DMS153 treated with DMSO at 0.1 percent for 48 hours (cell line): ENCODE data around the gene MAPK11.

Source experiments
- DNase-seq: peaks from one replicate; lab custom pipeline; 2025; ENCODE audit not compliant: unreplicated experiment; lab: John Stamatoyannopoulos, UW

MAPK11 gene

GRCh38 chr22:50227579-50228215 lies 42.5 kb downstream of the MAPK11 start:
- no peak for DNase-seq

DNA sequence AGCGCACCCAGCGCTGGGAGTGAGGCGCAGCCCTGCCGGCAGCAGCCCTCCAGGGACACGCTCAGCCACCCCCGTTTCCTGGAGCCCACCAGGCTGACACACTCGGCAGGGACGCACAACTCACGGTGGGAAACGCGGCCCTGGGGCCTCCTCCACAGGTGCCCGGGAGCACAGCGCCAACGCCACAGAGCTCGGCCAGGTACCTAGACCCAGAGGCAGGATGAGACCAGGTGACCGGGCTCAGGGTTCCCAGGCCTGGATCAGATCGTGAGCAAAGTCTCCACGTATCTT lies 43.4 kb downstream of the MAPK11 start:
- DNase-seq, result no peak

- no peak for DNase-seq
These were observed 43.9 kb downstream of the MAPK11 start for GRCh38 chr22:50226063-50226874.

DNA sequence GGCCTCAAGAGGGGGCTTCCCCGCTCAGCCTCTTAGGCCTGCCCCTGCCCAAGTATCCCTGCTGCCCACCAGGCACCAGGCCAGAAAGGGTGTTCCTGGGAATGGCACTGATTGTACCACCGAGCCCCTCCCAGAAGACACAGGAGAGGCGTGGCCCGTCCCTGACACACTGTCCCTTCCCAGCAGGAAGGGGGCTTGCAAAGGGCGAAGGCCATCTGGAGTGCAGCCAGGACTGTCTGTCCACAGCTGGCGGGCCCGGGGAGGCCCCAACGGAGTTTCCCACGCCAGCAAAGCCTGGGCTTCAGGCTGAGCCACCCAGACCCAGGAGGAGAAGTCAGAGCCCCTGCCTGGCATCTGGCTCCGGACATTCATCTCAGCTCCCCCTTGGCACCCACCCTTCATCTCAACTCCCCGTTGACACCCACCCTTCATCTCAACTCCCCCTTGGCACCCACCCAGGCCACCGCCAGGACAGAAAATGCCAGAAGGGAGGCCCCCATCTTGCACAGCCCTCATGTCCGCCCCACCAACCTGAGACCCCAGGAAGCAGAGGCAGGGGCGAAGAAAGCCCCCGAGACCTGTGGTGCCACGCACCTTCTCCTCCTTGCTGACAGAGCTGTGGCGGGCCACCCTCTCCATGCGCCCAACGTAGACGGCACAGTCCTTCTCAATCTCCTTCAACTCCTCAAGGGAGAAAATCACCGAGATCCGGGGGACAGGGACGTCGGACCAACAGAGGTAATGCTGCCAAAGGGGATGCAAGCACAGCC lies 44.8 kb downstream of the MAPK11 start:
- no peak for DNase-seq

GRCh38 chr22:50224071-50224470 lies 46.1 kb downstream of the MAPK11 start:
- DNase-seq, result no peak

- no peak for DNase-seq
These were observed 47.7 kb downstream of the MAPK11 start for GRCh38 chr22:50222508-50222907.

GRCh38 chr22:50221410-50222300 lies 48.5 kb downstream of the MAPK11 start:
- DNase-seq, result no peak

DNA sequence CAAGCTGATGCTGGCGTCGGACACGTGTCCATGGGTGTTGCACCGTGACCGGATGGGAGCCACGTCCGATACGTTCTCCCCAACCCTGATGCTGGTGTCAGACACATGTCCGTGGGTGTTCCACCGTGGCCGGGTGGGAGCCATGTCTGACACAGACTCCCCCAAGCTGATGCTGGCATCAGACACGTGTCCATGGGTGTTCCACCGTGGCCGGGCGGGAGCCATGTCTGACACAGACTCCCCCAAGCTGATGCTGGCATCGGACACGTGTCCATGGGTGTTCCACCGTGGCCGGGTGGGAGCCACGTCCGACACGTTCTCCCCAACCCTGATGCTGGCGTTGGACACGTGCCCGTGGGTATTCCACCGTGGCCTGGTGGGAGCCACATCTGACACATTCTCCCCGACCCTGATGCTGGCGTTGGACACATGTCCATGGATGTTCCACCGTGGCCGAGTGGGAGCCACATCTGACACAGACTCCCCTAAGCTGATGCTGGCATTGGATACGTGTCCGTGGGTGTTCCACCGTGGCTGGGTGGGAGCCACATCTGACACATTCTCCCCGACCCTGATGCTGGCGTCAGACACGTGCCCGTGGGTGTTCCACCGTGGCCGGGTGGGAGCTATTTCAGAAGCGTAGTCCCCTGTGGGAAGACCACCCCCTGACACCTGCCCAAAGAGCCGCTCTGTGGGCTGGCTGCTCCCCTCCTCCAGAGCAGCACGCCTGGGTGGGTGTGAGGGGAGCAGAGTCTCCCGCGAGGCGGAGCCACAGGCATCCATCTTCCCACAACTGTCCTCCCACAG lies 49.4 kb downstream of the MAPK11 start:
- no peak for DNase-seq

DNA sequence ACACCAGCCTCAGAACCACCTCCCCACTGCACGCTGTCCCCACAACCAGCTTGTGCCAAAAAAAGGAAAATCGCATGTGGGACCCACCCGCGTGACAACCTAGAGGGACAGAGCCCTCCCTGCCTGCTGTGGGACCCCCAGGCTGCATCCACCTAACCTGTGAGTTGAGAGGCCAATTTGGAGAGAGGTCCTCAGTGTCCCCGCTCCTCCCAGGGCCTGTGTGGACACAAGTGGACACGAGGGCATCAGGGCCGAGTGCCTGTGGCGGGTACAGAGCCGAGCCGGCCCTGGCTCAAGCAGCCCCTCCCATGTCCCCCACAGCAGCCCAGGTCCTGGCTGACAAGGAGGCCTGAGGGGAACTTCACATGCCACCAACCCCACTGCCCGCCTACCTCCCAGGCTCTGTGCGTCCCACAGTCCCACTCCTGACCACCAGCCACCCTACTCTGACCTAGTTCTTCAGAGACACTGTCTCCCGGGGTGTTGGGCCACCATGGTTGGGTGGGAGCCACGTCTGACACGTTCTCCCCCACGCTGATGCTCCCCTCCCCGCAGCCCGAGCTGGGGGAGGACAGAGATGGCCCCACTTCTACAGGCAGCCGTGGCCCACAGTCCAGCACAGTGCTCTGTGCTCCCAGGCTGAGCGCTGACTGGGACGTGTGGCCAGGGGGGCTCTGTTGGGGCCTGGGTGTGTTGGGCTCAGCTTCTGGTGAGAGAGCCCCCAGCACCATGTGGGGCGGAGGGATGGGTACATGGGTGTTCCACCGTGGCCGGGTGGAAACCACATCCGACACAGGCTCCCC lies 50.2 kb downstream of the MAPK11 start:
- no peak for DNase-seq

DNA sequence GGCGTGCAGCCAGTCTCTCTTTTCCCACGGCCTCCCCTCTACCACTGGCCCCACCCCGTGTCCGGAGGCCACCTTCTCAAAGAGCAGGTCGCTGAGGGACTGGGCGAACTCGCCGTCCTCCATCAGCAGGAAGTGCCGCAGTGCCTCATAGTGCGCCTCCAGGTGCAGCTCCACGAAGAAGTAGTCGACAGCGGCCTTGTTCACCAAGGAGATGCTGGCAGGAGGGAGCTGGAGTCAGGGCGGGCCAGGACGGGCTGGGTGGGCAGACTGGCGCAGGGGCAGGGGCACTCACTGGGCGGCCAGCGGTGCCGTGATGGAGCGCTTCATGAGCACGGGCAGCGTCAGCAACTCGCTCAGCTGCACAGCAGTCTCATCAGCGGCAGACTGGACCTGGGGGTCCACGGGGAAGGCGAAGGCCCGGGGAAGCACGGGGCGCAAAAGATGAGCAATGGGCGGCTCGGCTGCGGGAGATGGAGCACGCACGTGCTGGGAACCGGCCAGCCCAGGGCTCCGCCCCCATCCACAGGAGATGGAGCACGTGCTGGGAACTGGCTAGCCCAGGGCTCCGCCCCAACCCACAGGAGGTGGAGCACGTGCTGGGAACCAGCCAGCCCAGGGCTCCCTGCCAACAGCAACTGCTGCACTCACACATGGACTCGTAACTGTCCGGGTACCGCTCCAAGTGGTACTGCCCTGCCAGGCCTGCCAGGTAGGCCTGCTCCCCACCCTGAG lies 51.0 kb downstream of the MAPK11 start:
- peak; percentile 41 for DNase-seq

- no peak for DNase-seq
These were observed 51.8 kb downstream of the MAPK11 start for GRCh38 chr22:50218153-50218995.

- DNase-seq, result no peak
These were observed 52.5 kb downstream of the MAPK11 start for GRCh38 chr22:50217543-50218152.

- no peak for DNase-seq
These were observed 53.3 kb downstream of the MAPK11 start for GRCh38 chr22:50216684-50217520.

DNA sequence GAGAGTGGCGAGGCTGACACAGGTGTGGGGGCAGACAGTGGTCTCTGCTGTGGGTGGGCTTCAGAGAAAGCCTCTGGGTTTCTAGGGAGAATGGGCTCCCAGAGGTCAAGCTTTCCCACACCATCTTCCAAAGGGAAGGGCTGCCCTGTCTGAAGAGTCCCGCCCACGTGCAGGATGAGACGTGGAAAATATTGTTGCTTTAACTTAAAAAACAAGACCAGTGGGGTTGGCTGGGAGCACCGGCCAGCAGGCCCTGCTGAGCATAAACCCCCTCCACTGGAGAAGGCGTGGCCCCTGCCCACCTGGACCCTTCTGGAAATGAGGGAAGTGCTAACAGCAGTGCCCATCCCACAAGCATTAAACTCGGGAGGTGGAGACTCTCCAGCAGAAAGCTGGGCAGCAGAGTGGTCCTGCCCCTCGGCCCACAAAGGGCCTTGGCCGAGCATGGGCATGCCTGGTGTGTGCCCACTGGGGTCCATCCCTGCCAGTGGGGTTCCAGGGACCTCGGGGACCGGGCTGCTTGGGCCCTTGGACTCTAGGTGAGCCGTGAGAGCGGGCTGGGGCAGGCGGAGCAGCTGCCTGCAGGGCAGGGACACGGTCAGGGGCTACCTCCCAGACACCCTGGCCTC lies 54.0 kb downstream of the MAPK11 start:
- DNase-seq, result no peak

DNA sequence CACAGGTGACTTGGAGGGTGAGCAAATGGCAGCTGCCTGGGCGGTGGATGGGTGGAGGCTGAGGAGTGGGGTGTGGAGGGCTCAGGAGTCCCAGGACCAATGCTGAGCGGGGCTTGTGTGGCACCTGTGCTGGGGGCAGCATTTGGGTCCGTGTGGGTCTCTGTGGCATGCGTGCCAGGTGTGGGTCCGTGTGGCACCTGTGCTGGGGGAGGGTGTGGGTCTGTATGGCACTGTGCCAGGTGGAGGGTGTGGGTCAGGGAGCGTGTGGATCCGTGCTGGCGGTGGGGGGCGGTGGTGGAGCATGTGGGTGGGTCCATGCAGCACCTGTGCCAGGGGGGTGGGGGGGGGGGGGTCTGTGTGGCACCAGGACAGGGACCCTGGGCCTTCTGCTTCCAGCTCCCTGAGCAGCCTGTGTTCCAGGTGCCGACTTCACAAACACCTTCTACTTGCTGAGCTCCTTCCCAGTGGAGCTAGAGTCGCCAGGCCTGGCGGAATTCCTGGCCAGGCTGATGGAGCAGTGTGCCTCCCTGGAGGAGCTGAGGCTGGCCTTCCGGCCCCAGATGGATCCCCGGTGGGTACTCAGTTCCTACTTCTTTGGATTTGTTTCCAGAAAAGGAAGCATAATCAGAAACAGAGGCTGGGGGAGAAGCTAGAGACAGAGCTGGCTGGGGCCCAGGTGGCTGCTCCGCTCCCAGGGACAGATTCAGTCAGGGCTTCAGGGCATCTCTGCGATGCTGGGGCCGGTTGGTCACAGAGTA lies 54.7 kb downstream of the MAPK11 start:
- no peak for DNase-seq
